Neural progenitor cell (in vitro differentiated cells): Measurements from ENCODE around the gene CPA4.

Experiments
- EZH2 ChIP-seq: fragments of 200-600 bp; sonication (generic); IDR thresholded peaks from 2 replicates; pipeline ENCODE4 v1.6.1; 2017; ENCODE audit warnings: antibody characterized with exemption, mild to moderate bottlenecking, moderate library complexity
- TF ChIP-seq, protein P1 (sequence below): fragments of 200-600 bp; sonication (generic); IDR thresholded peaks from 2 replicates; pipeline ENCODE4 v1.5.1; 2017; ENCODE audit warnings: antibody characterized with exemption, mild to moderate bottlenecking

DNA sequence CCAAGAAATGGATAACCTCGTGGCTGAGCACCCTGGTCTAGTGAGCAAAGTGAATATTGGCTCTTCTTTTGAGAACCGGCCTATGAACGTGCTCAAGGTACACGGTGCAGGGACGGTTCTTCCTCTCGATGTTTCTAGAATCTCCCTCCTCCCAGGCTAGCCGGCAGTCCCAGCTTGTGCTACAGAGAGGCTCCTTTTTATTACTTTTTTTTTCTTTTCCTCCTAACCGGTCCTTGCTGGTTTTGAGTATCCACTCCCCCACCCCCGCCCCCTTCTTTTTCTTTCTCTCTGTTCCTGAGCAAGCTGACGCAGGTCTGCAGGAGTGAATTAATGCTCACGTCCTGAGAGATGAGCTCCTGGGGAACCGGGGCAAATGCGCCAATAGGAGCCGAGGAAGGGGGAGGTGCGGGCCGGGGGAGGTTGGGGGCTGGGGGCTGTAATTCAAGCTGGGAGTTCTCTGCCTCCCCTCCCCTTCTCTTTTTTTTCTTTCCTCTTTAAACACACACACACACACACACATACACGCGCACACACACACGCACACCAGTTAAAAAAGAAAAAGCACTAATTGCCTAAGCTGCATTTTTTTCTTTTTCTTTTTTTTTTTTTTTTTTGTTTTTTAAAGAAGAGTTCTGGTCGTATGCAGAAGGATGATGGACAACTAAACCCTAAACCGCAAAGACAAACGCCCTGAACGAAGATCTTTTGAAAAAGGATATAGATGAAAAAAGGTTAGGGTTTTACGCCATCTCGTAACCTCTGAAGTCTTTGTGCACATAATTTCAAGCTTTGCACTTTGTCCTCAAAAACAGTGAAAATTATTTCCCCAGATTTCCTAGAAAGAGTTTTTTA is 19.7 kb upstream of the CPA4 start:
- TF ChIP-seq, protein P1, sequence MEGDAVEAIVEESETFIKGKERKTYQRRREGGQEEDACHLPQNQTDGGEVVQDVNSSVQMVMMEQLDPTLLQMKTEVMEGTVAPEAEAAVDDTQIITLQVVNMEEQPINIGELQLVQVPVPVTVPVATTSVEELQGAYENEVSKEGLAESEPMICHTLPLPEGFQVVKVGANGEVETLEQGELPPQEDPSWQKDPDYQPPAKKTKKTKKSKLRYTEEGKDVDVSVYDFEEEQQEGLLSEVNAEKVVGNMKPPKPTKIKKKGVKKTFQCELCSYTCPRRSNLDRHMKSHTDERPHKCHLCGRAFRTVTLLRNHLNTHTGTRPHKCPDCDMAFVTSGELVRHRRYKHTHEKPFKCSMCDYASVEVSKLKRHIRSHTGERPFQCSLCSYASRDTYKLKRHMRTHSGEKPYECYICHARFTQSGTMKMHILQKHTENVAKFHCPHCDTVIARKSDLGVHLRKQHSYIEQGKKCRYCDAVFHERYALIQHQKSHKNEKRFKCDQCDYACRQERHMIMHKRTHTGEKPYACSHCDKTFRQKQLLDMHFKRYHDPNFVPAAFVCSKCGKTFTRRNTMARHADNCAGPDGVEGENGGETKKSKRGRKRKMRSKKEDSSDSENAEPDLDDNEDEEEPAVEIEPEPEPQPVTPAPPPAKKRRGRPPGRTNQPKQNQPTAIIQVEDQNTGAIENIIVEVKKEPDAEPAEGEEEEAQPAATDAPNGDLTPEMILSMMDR, result no peak
- no peak for TF ChIP-seq EZH2
